Activated CD4-positive, alpha-beta memory T cell treated with anti-CD3 and anti-CD28 coated beads, Interleukin-2, amount 10 ng/mL, durations not matched to agents 7 days and 5 days (primary cell): ENCODE results near the gene ZNF200. TPM values are rescaled to one million over a fixed set of nuclear protein-coding genes. Genes with fewer than 3 reads are reported as not detected.
A peak's percentile ranks its signal among the peaks of the same experiment; 100 is the strongest.
"Not testable (repeated sequence)": the region's sequence is repeated elsewhere in the genome, so short reads cannot be mapped to it uniquely, and the experiment has no call there.

Experiments
- CTCF ChIA-PET: fragments of 350-600 bp; sonication (Branson Sonifier 250); formaldehyde crosslinking; loops from one replicate; lab custom pipeline; 2021; ENCODE audit warnings: antibody characterized with exemption, inconsistent platforms; lab: Charles Lee
- POLR2A ChIA-PET: fragments of 350-600 bp; sonication (Branson Sonifier 250); formaldehyde crosslinking; loops from one replicate; lab custom pipeline; 2021; ENCODE audit warnings: antibody characterized with exemption; lab: Charles Lee
- DNase-seq: peaks from one replicate; pipeline ENCODE4 v3.0.0-alpha.2; 2020
- H3K27ac Mint-ChIP-seq: one replicate; pipeline ENCODE4 v1.8.0; 2021; ENCODE audit warnings: mild to moderate bottlenecking, mixed read lengths
- H3K27me3 Mint-ChIP-seq: one replicate; pipeline ENCODE4 v1.8.0; 2021; ENCODE audit warnings: mixed read lengths
- H3K36me3 Mint-ChIP-seq: one replicate; pipeline ENCODE4 v1.8.0; 2021; ENCODE audit warnings: low read depth, mixed read lengths
- H3K4me1 Mint-ChIP-seq: one replicate; pipeline ENCODE4 v1.8.0; 2021; ENCODE audit warnings: mixed read lengths
- H3K4me3 Mint-ChIP-seq: one replicate; pipeline ENCODE4 v1.8.0; 2021; ENCODE audit warnings: mild to moderate bottlenecking, mixed read lengths
- H3K9me3 Mint-ChIP-seq: one replicate; pipeline ENCODE4 v1.8.0; 2021; ENCODE audit warnings: mixed read lengths
- total RNA-seq, 2 experiments: library from RNA; stranded (reverse); gene quantifications; one replicate each; pipeline ENCODE4 v1.2.3, GENCODE V29; 2021

The ZNF200 gene, protein sequence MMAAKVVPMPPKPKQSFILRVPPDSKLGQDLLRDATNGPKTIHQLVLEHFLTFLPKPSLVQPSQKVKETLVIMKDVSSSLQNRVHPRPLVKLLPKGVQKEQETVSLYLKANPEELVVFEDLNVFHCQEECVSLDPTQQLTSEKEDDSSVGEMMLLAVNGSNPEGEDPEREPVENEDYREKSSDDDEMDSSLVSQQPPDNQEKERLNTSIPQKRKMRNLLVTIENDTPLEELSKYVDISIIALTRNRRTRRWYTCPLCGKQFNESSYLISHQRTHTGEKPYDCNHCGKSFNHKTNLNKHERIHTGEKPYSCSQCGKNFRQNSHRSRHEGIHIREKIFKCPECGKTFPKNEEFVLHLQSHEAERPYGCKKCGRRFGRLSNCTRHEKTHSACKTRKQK
- total RNA-seq, result 10 to 100 TPM; 13.1 to 14.9 TPM

DNA sequence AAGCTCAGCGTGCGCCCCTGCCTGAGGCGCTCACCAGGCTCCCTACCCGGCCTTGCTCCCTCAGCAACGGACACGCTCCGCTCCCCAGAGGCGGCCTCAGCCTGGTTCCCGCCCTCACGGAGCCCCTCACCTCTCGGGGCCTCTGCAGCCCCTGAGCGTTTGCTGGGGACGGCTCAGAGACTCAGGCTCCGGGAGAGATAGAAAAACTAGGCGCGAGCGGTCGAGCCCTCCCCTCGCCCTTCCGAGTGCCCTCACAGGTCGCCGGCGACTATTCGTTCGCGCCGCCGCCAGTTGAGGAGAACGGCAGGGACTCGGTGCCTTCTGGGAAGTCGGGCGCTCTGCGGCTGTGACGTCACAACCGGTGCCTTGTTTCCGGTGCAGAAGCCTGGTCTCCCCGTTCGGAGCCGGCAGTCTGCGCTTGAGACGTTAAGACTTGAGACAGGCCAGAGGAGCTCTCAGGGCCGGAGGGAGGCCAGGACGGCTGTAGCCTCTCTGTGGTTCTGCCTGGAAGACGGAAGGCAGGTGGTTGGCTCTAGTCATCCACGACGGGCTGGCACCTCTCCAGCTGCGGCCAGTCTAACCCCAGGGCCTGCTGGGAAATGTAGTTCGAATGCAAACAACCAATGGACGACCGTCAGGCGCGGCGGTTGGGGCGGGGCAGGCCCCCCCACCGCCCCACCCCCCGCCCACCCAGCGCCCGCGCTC, at the start of gene ZNF200:
TSS of gene ZNF200 (minus strand) at position 302 of the 705 bp plus-strand sequence. CDS start 1,403 bp downstream, outside the sequence.
- Mint-ChIP-seq H3K4me3 (peak within 1 kb of the TSS; percentile 83), H3K9me3 (peaks cover 37% of the 10 kb centered on the region), H3K36me3 (peaks cover 55% of the 10 kb centered on the region), H3K27me3 (no peaks in the 10 kb centered on the region), H3K4me1 (peaks cover 31% of the 10 kb centered on the region), H3K27ac (peak within 1 kb of the TSS; percentile 97)
- CTCF ChIA-PET, result interaction anchor here (1.3 kb wide), 1 partner anchor 43 kb away, joined by 3 read pairs; no protein-coding TSS in a partner anchor
- peak; percentile 95 for DNase-seq
- POLR2A ChIA-PET, result interaction anchor here (0.7 to 3.4 kb wide), 20 partner anchors 14 to 274 kb away, joined by 3 to 28 read pairs (median 4); partner anchors contain the start of genes NAA60, OR1F1, TIGD7 and ZNF174

DNA sequence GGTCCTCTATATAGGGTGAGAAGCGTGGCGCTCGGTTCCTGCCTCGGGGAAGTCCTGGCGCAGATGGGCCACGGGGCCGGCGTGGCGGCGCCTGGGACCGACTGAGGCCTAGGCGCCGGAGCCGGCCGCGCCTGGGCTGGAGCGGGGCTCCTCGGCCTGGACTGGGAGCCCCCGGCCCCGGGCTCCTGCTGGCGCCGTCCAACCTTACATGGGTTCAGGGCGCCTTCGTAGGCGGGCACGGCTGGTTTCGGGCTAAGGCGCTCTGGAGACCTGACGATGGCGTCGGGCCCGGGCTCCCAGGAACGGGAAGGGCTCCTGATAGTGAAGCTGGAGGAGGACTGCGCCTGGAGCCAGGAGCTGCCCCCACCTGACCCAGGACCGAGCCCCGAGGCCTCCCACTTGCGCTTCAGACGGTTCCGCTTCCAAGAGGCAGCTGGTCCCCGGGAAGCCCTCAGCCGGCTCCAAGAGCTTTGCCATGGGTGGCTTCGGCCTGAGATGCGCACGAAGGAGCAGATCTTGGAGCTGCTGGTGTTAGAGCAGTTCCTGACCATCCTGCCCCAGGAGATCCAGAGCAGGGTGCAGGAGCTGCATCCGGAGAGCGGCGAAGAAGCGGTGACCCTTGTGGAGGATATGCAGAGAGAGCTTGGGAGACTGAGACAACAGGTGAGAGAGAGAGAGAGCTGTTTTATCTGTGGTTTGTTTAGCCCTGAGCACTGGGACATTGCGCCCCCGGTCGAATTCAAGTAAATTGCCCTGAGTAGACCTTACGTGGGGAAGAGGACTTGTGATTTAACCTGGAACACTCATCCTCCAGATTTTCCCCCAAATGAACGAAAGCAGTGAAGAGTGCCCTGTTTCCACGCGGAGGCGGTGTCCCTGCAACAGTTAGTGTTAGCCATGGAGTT, 48.8 kb upstream of the ZNF200 start:
- peak; percentile 22 for DNase-seq
- peak overlapping the region; percentile 90 for H3K4me3 Mint-ChIP-seq
- peaks cover 27% of the 10 kb centered on the region for H3K9me3 Mint-ChIP-seq
- ChIA-PET CTCF (interaction anchor here (1.1 to 2.7 kb wide), 6 partner anchors 16 to 160 kb away, joined by 3 to 11 read pairs (median 4); partner anchors contain the start of genes NAA60, ZNF174, ZNF597 and ZSCAN32), POLR2A (interaction anchor here (0.7 to 4.7 kb wide), 30 partner anchors 8 to 325 kb away, joined by 3 to 67 read pairs (median 5); partner anchors contain the start of genes CLUAP1, NAA60, TIGD7 and ZNF174)
- H3K4me1 Mint-ChIP-seq, result peaks cover 32% of the 10 kb centered on the region
- no peaks in the 10 kb centered on the region for H3K27me3 Mint-ChIP-seq
- H3K36me3 Mint-ChIP-seq, result peaks cover 50% of the 10 kb centered on the region
- H3K27ac Mint-ChIP-seq, result peak overlapping the region; percentile 99

DNA sequence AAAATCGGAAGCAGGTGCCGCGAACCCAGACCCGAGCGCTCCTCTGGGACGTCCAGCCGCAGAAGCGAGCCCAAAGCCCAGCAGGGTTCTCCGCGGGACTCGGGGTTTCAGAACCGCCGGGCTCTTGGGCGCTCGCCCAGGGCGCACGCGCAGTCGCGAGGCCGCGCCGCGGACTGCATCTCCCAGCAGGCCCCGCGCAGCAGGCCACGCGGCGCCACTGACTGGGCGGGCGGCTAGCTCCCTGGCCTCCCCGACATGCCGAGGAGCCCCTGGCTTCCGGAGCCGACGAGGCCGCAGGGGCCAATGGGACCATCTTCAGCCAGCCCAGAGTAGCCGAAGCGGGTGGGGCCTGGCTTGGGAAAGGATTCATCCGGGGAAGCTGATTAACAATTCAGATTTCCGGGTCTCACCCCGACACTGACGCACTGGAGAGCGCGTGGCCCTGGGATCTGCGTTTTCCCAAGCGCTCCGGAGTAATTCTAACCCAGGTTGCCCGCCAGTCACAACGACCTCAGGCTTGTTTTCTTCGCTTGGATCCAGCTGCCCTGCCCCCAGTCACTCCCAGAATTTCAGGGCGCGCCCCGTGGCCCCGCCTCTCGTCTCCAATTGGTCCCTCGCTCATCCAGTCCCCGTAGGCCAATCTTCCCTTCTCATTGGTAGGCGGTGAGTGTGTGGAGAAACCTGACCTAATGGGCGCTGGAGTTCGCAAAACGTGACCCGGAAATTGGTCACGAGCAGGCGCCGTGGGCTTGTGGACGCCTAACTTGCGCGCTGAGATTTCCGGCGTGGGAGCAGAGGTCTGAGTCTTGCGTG, 48.0 kb upstream of the ZNF200 start, which contains the start of gene ZNF263:
TSS of gene ZNF263 (plus strand) at position 762 of the 813 bp plus-strand sequence. CDS start 328 bp downstream, outside the sequence.
- Mint-ChIP-seq H3K27ac (peak within 1 kb of the TSS; percentile 99), H3K4me3 (peak within 1 kb of the TSS; percentile 90), H3K27me3 (peaks cover 2% of the 10 kb centered on the region), H3K36me3 (peaks cover 42% of the 10 kb centered on the region), H3K9me3 (peaks cover 23% of the 10 kb centered on the region), H3K4me1 (peaks cover 32% of the 10 kb centered on the region)
- peak; percentile 94 for DNase-seq
- ChIA-PET POLR2A (interaction anchor here (0.7 to 4.7 kb wide), 35 partner anchors 9 to 329 kb away, joined by 3 to 67 read pairs (median 5); partner anchors contain the start of genes CLUAP1, NAA60, SLX4 and TIGD7), CTCF (interaction anchor here (0.7 to 2.7 kb wide), 9 partner anchors 15 to 366 kb away, joined by 3 to 11 read pairs (median 4); partner anchors contain the start of genes NAA60, TIGD7, ZNF174 and ZNF597)

DNA sequence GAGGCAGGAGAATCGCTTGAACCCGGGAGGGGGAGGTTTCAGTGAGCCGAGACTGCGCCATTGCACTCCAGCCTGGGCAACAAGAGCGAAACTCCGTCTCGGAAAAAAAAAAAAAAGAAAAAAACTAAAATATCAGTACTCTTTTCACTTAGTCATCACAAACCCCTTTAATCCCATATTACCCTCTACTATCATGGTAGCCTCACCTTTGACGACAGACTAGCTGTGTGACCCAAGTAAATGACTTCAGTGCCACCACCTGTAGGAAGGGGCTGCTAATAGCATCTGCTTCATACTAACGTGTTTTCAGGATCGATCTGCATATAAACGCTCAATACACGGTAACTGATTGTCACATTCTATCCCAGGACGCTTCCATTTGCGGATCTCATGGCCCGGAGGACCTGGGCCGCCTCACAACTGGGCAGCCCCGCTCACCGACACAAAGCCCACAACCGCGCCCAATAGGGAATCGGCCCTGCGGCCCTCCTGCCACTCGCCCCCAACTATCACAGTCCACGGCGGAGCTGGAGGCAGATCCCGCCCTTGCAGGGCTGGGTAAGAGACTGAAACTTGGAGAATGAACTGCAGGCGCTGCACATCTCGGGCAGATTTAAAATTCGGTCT, 47.3 kb upstream of the ZNF200 start:
- H3K4me1 Mint-ChIP-seq, result peaks cover 32% of the 10 kb centered on the region
- H3K9me3 Mint-ChIP-seq, result peaks cover 19% of the 10 kb centered on the region
- H3K27ac Mint-ChIP-seq, result peak overlapping the region; percentile 99
- POLR2A ChIA-PET, result interaction anchor here (0.8 to 4.7 kb wide), 24 partner anchors 9 to 330 kb away, joined by 3 to 67 read pairs (median 6); partner anchors contain the start of genes CLUAP1, NAA60, SLX4 and TIGD7
- peaks cover 5% of the 10 kb centered on the region for H3K27me3 Mint-ChIP-seq
- CTCF ChIA-PET, result interaction anchor here (0.7 to 2.7 kb wide), 8 partner anchors 14 to 365 kb away, joined by 3 to 11 read pairs (median 3); partner anchors contain the start of genes TIGD7, ZNF174, ZNF75A and ZSCAN32
- no peak for DNase-seq
- H3K36me3 Mint-ChIP-seq, result peaks cover 35% of the 10 kb centered on the region
- H3K4me3 Mint-ChIP-seq, result peak overlapping the region; percentile 90

DNA sequence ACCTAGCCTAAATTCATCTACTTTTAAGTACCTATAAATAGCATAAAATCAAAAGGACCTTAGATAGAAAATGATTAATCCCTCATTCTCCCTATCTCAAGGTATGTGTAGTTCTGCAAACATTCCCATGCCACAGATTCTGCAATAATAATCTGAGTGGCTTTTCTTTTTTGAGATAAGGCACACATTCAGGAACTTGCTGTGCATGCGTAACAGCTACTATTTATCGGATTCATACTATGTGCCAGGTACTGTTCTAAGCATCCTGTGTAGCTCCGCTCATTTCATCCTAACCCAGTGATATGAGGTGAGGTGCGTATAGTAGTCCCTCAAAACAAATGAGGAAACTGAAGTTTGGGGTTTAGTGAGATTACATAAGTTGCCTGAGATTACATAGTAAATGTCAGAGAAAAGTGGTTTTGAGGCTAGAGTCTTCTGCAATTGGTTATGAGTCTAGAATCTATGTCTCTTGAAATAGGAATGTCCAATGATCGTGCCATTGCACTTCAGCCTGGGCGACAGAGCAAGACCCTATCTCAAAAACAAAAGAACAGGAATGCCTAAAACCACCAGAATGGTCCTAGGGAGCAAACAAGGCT, 46.4 kb upstream of the ZNF200 start:
- Mint-ChIP-seq H3K9me3 (peaks cover 17% of the 10 kb centered on the region), H3K4me3 (peak overlapping the region; percentile 36), H3K27me3 (peaks cover 12% of the 10 kb centered on the region), H3K36me3 (peaks cover 26% of the 10 kb centered on the region), H3K27ac (no peak overlapping the region), H3K4me1 (peaks cover 29% of the 10 kb centered on the region)
- DNase-seq, result no peak
- ChIA-PET POLR2A (interaction anchor here (0.9 to 4.7 kb wide), 3 partner anchors 11 to 24 kb away, joined by 3 to 67 read pairs (median 8); partner anchors contain the start of genes TIGD7 and ZNF75A), CTCF (no interaction called here)

DNA sequence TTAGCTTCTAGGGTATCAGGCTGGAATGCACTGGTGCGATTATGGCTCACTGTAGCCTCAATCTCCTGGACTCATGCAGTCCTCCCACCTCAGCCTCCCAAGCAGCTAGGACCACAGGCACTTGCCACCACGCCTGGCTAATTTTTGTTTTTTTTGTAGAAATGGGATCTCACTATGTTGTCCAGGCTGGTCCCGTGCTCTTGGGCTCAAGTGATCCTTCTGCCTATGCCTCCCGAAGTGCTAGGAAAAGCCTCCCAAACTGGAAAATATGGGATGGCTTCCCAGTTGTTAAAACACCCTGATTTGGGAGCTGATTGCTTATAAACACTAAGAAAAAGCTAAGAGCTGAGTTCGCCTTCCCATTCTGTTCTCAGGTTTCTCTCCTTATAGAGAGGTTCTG, 41.7 kb upstream of the ZNF200 start:
- Mint-ChIP-seq H3K9me3 (peaks cover 23% of the 10 kb centered on the region), H3K36me3 (peaks cover 4% of the 10 kb centered on the region), H3K27me3 (peaks cover 22% of the 10 kb centered on the region), H3K27ac (no peak overlapping the region), H3K4me1 (no peaks in the 10 kb centered on the region), H3K4me3 (no peak overlapping the region)
- POLR2A ChIA-PET, result interaction anchor here (0.9 to 1.2 kb wide), 2 partner anchors 29 to 41 kb away, joined by 3 read pairs; partner anchors contain the start of genes TIGD7 and ZNF75A
- no peak for DNase-seq
- CTCF ChIA-PET, result interaction anchor here (0.7 to 1.7 kb wide), 3 partner anchors 9 to 224 kb away, joined by 3 to 4 read pairs (median 3); no protein-coding TSS in a partner anchor

DNA sequence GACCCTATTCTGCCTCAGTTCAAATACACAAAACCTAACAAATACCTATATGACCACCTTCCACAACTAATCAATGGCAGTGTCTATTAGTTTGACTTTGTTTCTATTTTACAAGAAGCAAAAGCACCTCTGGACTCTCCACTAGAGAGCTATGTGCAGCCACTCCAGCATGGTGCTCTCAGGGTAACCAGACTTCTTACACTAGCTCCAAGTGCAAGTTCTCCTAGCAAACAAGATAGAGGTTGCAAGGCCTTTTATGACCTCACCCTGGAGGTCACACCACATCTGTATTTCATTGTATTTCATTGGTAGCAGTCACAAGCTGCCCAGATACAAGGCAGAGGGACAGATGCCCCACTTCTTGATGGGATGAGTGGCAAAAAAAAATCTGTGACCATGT, 40.0 kb upstream of the ZNF200 start:
- Mint-ChIP-seq H3K27ac (no peak overlapping the region), H3K9me3 (peaks cover 24% of the 10 kb centered on the region), H3K4me1 (no peaks in the 10 kb centered on the region), H3K4me3 (no peak overlapping the region), H3K36me3 (peaks cover 5% of the 10 kb centered on the region), H3K27me3 (peaks cover 22% of the 10 kb centered on the region)
- POLR2A ChIA-PET, result no interaction called here
- no peak for DNase-seq
- CTCF ChIA-PET, result interaction anchor here (0.5 kb wide), 1 partner anchor 250 kb away, joined by 3 read pairs; no protein-coding TSS in a partner anchor

DNA sequence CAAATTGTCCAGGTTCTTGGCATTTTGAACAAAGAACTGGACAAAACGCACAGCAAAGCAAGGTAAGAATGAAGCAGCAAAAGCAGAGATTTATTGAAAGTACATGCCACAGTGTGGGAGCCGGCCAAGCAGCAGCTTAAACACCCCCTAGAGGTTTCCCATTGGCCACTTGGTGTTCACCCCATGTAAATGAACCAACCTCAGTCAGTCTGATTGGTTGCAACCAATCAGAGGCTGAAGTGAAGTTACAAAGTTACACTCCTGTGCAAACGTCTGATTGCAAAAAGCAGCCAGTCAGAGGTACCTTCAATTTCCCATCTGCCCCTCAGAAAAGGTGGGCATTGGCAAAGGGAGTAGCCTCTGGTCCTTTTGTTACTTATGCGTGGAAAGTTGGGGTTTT, 39.5 kb upstream of the ZNF200 start:
- POLR2A ChIA-PET, result interaction anchor here (2.1 kb wide), 1 partner anchor 8 kb away, joined by 5 read pairs; the partner anchor contains the start of gene ZNF263
- peaks cover 22% of the 10 kb centered on the region for H3K27me3 Mint-ChIP-seq
- no peak for DNase-seq
- H3K4me3 Mint-ChIP-seq, result no peak overlapping the region
- CTCF ChIA-PET, result no interaction called here
- peaks cover 6% of the 10 kb centered on the region for H3K36me3 Mint-ChIP-seq
- peaks cover 25% of the 10 kb centered on the region for H3K9me3 Mint-ChIP-seq
- H3K27ac Mint-ChIP-seq, result no peak overlapping the region
- no peaks in the 10 kb centered on the region for H3K4me1 Mint-ChIP-seq

DNA sequence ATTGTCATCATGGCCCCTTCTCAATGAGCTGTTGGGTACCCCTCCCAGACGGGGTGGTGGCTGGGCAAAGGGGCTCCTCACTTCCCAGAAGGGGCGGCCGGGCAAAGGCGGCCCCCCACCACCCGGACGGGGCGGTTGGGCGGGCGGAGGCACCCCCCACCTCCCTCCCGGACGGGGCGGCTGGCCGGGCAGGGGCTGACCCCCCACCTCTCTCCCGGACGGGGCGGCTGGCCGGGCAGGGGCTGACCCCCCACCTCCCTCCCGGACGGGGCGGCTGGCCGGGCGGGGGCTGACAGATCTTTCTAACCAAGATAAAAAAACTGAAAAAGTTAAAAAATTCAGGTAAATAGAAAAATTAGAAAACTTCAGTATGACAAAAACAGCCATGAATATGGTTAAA, 36.3 kb upstream of the ZNF200 start:
- CTCF ChIA-PET, H3K27me3 Mint-ChIP-seq, H3K27ac Mint-ChIP-seq, POLR2A ChIA-PET, H3K4me1 Mint-ChIP-seq, DNase-seq, H3K4me3 Mint-ChIP-seq: not testable (repeated sequence)
- peaks cover 30% of the 10 kb centered on the region for H3K36me3 Mint-ChIP-seq
- peaks cover 35% of the 10 kb centered on the region for H3K9me3 Mint-ChIP-seq

DNA sequence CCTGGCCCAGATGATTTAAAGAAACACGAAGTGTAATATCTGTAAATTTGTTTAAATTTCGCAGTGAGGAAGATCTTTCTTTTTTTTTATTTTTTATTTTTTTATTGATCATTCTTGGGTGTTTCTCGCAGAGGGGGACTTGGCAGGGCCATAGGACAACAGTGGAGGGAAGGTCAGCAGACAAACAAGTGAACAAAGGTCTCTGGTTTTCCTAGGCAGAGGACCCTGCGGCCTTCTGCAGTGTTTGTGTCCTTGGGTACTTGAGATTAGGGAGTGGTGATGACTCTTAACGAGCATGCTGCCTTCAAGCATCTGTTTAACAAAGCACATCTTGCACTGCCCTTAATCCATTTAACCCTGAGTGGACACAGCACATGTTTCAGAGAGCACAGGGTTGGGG, 35.8 kb upstream of the ZNF200 start:
- H3K4me1 Mint-ChIP-seq, H3K27ac Mint-ChIP-seq, H3K4me3 Mint-ChIP-seq, H3K27me3 Mint-ChIP-seq, CTCF ChIA-PET, DNase-seq, POLR2A ChIA-PET: not testable (repeated sequence)
- Mint-ChIP-seq H3K36me3 (peaks cover 32% of the 10 kb centered on the region), H3K9me3 (peaks cover 35% of the 10 kb centered on the region)
